LNCaP clone FGC (cell line): ENCODE results near the gene DYNLL1.

ENCODE experiments used
- DNase-seq: peaks from one replicate; pipeline ENCODE4 v3.0.0-alpha.2; 2011; ENCODE audit warnings: low read depth
- H3K4me3 ChIP-seq: 2 replicates; pipeline ENCODE4 v1.5.1; 2011; ENCODE audit warnings: mild to moderate bottlenecking, low read depth, low read length, control low read depth
- TF ChIP-seq, protein P1 (sequence below): IDR thresholded peaks from 2 replicates; pipeline ENCODE4 v1.5.1; 2012; ENCODE audit warnings: mild to moderate bottlenecking; ENCODE audit not compliant: control insufficient read depth, insufficient read depth; ENCODE audit errors: extremely low read depth

DYNLL1 gene

DNA sequence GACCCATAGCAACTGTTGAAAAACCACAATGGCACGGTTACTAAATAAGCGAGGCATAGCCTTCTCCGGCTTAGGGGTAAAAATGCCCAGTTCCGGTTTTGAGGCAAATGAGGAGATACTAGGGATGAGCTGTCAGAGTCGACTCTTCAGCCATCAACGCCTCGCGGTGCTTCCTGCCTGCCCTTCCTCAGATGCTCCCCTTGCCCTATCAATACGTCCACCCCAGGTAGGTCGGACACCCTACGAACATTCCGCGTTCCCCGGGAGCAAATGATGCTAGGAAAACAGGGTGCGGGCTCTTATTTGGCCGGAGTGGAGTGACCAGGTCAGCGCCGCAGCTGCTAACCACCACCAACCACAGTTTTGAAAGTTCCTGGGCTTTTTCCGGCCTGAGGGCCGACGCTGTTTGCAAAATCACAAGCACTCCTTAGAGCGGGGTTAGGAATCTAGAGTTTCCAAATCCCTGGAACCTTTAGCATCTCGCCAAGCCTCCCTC, 27.5 kb upstream of the DYNLL1 start:
- TF ChIP-seq, protein P1, sequence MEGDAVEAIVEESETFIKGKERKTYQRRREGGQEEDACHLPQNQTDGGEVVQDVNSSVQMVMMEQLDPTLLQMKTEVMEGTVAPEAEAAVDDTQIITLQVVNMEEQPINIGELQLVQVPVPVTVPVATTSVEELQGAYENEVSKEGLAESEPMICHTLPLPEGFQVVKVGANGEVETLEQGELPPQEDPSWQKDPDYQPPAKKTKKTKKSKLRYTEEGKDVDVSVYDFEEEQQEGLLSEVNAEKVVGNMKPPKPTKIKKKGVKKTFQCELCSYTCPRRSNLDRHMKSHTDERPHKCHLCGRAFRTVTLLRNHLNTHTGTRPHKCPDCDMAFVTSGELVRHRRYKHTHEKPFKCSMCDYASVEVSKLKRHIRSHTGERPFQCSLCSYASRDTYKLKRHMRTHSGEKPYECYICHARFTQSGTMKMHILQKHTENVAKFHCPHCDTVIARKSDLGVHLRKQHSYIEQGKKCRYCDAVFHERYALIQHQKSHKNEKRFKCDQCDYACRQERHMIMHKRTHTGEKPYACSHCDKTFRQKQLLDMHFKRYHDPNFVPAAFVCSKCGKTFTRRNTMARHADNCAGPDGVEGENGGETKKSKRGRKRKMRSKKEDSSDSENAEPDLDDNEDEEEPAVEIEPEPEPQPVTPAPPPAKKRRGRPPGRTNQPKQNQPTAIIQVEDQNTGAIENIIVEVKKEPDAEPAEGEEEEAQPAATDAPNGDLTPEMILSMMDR: no peak
- H3K4me3 ChIP-seq: peak overlapping the region; percentile 82
- DNase-seq: no peak

DNA sequence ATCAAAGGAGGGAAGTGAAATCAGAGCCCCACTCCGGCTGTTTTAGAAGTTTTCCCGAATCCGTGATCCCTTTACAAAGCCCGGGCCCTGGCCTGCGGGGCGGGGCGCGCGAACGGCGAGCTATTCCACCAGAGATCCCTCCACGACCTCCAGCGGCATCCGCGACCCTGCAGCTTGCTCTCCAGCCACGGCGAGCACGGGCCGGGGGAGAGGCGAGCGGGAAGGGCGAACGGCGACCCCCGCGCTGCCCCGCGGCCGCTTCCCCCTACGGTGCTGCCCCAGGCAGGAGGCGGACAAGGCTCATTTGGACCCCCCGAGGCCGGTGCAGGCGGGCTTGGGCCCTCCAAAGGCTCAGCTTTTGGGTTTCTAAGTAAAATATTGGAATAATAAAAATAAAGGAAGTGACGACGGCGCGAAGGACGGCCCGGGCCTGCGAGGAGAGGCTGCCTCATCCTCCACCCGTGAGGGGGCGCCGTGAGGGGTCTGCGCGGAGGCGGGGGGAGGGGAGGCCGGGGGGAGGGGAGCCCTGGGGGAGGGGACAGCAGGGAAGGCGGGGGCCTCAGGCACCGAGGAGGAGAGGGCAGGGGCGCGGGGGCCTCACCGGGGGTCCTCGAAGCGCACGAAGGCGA, 27.0 kb upstream of the DYNLL1 start:
- no peak for DNase-seq

DNA sequence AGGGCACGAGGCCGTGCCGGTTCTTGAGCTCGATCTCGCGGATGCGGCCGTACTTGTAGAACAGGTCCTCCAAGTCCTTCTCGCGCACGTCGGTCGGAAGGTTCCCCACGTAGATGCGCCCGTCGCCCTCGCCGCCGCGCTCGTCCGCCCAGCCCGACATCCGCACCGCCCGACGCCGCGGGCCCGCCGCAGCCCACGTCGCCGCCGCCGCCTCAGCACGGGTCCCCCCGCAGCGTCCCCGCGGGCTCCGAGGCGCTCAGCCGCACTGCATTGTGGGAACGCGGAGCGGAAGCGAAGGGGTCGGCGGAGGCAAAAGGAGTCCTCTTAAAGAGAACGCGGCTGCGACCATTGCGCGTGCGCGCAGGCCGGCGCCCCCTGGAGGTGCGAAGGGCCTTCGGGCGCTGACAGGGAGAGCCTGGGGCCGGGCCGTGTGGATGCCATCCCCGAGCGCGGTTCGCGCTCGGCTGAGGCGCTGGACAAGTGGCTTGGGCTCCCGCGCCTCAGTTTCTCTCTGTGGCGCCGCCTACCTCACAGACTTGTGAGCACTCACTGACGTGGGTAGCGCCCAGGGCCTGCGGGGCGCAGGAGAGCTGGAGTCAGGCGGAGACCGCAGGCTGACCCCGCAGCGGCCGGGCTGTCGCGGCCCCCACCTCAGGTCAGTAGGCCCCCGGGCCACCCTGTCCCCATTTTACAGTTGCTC, 26.3 kb upstream of the DYNLL1 start, which contains the start of gene SRSF9:
SRSF9 (minus strand) TSS at position 299 of the 700 bp plus-strand sequence; CDS start at position 160, 139 bp downstream.
- TF ChIP-seq, protein P1: peak; percentile 96
- peak within 1 kb of the TSS; percentile 82 for H3K4me3 ChIP-seq
- peak; percentile 87 for DNase-seq

More for the DNA sequence above, 27.0 kb upstream of the DYNLL1 start:
- peak overlapping the region; percentile 82 for H3K4me3 ChIP-seq
- TF ChIP-seq, protein P1: 0 out of 2 replicates have a peak, but pooled peaks have one; percentile 20

DNA sequence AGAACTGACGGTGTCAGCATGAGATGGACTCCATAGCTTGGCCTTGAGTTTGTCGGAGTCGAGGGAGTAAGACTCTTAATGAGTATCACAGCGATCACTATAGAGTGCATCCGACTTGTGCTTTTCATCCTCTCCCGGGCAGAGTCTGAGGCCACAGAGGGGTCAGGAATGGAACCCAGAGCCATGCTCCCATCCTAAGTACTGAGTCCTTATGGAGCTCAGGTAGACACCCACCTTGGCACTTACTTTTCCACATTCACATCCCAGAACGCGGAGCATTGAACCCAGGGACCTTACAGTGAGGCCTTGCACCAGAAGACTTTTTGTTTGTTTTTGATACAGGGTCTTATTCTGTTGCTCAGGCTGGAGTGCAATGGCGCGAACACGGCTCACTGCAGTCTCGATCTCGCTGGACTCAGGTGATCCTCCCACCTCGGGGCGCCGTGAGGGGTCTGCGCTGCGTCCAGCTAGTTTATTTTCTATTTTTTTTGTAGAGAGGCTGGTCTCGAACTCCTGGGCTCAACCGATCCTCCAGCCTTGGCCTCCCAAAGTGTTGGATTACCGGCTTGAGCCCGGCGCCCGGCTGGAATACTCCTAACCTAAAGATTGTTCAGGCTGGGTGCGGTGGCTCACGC, 25.6 kb upstream of the DYNLL1 start:
- peak overlapping the region; percentile 82 for H3K4me3 ChIP-seq
- TF ChIP-seq, protein P1: no peak
- no peak for DNase-seq

DNA sequence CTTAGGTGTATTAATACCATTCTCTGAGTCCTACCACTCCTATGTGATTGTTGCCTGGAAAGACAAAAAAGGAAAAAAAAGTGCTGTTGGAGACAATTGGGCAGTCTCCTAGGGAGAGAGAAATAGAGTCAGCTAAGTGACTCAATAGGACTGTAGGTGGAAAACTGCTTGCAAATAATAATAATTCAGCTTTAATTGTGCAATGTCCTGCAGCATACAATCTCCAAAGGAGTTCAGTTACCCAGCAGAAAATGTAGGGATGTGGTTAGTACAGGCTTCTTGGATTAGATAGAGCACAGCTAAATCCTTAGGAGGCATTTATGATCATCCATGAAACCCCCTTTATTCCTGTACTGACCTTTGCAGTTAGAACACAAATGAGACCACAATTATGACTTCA, 23.4 kb upstream of the DYNLL1 start:
- no peak for DNase-seq
- TF ChIP-seq, protein P1: no peak
- no peak overlapping the region for H3K4me3 ChIP-seq

DNA sequence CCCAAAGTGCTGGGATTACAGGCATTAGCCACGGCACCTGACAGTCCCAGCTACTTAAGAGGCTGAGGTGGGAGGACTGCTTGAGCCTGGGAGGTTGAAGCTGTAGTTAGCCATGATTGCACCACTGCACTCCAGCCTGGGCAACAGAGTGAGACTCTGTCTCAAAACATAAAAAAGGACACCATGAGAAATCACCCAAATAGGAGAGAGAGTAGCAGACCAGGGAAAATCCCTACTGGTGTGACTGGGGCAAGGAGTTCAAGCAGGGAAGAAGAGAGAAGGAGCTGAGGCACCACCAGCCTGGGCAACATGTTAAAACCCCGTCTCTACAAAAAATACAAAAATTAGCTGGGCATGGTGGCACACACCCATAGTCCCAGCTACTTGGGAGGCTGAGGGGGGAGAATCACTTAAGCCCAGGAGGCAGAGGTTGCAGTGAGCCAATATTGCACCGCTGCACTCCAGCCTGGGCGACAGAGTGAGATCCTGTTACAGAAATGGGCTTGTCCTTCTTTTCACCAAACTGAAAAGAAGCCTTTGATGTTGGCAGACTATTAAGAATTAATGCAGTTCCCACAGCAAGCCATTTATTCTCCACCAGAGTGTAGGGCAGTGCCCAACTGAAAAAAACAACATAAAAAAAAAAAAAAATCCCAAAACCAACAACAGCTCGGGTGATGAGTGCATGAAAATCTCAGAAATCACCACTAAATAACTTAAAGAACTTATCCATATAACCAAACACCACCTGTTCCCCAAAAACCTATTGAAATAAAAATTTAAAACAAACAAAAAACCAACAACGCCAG, 21.9 kb upstream of the DYNLL1 start:
- no peak for DNase-seq
- peak overlapping the region; percentile 30 for H3K4me3 ChIP-seq
- TF ChIP-seq, protein P1: no peak
